ENCODE measurements around the gene MKS1.
A peak's percentile ranks its signal among the peaks of the same experiment; 100 is the strongest.

Gene MKS1

DNA sequence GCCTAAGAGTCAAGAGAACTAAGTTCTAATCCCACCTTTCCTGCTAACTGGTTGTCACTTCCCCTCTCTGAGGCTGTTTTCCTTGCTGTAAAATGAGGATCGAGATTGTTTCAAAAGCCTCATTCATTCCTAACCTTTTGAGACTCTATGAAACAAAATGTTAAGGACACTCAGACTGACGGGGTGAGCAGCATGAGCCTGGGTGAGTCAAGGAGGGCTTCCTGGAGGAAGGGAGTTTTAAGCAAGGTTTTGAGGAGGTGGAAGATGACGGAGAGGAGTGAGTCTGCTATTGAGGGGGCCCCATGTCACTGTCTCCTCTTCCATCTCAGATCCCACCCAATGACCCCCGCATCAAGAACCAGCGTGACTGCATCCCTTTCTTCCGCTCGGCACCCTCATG is 22.4 kb downstream of the MKS1 start:
- DNase-seq: no peak

DNA sequence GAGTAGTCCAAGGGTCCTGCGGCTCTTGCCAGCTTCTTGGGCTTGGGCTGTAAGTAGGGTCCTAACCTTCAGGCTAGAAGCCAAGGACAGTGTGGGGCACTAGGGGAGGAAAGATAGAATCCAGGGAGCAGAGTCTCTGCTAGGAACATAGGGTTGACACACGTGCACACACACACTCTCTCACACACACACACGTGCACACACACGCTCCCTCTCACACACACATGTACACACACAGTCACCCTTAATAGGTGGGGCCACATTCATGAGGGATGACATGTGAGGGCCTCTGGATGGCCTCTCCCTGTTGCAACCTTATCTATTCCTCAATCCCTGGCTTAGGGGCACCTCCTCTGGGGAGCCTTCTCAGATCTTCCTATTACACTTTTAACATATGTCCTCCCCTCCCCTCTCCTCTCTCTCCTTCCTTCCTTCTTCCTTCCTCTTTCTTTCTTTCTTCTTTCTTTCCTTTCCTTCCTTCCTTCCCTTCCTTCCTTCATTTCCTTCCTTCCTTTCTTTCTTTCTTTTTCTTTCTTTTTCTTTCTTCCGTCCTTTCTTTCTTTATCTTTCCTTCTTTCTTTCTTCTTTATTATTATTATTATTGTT is 23.4 kb downstream of the MKS1 start:
- no peak for DNase-seq

DNA sequence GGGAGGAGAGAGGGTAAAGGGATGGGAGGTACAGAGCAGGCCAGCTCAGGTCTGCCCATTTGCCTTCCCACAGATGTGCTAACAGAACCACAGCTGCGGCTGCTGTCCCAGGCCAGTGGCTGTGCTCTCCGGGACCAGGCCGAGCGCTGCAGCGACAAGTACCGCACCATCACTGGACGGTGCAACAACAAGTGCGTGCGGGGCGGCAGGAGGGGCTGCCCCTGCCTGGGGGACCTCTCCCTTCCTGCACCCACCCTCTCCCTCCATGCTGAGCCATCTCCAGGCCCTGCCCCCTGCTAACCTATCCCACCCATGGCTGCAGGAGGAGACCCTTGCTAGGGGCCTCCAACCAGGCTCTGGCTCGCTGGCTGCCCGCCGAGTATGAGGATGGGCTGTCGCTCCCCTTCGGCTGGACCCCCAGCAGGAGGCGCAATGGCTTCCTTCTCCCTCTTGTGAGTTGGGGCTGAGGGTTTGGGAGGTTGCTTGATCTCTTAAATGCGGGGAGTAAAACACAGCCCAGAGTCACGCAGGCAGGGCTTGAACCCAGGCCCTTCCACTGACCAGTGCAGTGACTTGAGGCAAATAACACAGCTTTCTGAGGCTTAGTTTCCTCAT is 25.3 kb downstream of the MKS1 start:
- no peak for DNase-seq

DNA sequence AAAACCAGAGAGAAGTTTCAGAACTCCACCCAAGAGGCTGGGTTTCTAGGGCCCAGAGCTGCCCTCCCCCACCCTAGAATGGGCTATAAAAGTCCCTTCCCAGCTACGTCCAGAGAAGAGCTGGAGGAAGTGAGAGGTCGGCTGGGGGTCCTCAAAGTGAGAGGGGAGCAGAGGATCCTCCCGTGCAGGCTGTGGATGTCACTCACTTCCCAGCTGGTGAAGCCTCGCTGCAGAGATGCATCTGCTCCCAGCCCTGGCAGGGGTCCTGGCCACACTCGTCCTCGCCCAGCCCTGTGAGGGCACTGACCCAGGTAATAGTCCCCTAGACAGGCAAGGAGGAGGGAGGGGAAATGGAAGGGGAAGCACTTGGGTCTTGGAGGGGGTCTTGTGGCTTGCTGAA is 26.4 kb downstream of the MKS1 start, which contains the start of gene EPX:
TSS of gene EPX (plus strand) at position 115 of the 400 bp plus-strand sequence. CDS start at position 236, 121 bp downstream.
- DNase-seq: no peak

DNA sequence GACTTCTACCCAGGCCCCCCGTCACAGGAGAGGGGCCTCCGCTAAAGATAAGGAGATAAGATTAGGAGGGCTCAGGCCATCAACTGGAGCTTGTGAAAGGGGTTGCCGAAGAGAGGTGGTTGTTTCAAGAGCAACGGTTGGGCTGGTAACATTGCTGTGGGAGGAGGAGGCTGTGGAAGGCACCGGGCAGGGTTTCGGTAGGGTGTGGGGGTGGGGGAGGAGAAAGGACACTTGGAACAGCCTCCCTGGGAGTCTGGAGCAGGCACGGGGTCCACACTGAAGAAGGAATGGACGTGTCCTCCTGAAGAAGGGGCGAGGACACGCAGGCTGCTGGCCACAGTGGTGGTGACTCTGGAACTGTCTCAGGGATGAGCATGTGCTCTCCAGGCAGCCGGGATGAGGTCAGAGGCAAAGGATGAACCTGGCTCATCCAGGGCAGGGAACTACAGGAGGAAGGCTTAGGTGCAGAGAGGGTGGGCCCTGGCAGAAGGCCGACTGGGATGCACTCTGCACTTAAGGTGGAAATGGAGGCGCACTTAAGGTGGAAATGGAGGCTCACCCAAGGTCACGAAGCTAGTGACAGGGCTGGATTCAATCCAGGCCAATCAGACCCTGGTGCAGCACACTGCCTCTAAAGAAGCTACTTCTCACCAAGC is 27.7 kb downstream of the MKS1 start:
- DNase-seq: no peak

DNA sequence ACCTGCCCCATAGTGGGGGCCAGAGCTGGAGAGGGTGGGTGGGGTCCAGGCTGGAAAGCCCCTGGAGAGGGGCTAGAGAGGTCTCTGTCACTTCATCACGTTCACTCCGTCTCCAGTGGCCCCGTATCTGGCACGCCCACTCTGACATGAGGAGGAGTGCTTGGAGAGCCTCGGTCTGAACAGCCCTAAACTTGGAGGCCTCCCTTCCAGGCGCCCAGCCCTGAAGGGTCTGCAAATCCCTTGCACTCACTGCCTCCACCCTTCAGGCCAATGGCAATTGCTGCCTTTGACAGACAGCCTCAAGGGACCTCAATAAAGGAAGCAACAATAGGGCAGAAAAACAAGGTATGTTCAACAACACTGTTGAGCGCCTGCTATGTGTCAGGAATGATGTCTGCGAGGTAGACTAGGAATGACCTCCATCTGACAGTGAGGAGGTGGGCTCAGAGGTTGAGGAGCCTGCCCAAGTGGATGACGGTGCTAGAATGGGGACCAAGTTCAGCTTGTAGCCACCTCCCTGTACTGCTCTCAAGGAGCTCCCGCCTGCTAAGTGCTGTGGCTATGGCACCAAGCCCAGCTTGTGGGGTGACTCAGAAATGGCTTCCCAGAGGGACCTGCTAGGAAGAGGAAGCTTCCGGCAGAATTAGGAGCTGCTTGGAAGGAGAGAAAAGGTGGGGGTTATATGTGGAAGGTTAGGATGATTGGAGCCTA is 29.5 kb downstream of the MKS1 start:
- peak; percentile 75 for DNase-seq

DNA sequence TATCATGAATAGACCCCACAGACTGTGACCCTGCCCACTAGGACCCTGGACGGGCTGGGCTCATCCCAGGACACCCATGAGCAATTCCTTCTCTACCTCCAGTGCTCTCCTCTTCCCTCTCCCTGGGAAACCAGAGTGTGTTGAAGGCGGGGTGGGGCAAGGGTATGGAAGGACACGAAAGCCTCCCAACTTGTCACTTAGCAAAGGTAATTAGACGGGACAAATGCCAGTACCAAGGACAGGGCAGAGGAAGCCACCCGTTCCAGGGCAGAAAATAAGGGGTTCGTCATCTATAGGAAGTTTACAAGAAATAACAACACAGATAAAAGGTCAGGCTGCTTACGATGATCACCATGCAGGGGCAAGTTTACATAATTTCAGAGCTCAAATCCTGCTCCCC is 31.4 kb downstream of the MKS1 start:
- no peak for DNase-seq

DNA sequence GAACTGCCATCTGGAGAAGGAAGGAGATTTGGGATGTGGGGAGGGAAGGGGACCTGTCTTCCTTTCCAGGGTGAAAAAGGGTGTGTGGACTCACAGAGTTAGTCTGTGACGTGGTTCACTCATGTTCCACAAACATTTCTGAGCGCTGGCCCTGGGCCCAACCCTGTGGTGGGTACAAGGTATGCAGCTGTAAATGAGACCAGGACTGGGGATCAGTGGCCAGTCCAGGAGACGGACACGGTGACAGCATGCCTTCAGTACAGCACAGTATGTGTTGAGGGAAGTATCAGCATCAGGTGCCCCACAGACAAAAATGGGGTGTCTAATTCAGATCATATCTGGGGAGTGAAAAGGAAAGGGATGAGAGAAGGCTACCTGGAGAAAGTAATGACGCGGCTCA is 32.0 kb downstream of the MKS1 start:
- no peak for DNase-seq

DNA sequence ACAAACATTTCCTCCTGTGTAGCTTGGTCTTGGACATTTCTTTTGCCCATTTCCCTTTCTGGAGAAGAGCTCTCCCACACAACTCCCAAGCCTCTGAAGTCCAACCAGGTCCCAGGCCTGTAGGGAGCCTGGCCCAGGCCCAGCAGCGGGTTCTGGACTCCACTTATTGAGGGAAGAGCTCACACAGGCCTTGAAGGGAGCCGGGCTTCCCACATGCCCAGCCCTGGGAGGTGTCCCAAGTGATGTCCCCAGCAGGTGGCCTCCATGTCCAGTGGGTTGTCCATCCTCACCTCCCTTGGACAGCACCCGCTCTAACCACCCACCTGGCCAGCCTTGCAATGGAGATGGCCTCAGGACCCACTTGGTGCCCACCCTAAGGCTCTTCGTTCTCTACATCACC is 32.5 kb downstream of the MKS1 start:
- no peak for DNase-seq

DNA sequence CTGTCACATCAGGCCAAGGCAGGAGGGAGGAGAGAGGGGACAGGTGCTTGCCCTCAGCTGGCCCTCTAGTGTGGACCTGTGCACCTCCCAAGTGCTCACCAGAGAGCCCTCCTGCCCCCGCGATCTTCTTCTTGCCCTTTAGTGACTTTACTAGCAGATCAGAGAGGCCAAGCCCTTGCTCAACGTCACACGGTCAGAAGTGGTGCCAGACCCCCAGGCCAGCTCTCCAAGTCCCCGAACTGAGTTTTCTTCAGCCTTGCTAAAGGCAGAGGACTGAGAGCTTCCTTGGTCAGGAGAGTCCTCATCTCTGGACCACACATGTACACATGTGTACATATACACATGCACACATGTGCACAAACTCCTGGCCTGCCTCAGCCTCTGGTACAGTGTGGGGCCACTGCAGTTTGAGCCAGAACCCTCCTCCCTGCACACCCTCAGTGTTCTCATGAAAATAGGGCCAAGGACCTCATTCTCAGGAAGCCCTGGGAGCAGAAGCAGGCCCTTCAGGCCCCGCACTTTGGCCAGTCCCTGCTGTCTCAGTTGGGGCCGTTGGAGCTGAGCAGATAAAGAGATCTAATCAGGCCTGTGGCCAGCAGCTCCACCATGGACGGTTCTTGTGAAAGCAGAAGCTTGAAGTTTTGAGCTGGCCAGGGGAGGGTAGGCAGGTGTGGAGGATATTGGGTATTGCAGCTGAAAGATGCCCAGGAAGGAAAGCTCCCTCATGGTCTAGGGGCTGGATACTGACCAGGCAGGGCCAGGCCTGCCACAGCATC is 33.9 kb downstream of the MKS1 start:
- DNase-seq: no peak

DNA sequence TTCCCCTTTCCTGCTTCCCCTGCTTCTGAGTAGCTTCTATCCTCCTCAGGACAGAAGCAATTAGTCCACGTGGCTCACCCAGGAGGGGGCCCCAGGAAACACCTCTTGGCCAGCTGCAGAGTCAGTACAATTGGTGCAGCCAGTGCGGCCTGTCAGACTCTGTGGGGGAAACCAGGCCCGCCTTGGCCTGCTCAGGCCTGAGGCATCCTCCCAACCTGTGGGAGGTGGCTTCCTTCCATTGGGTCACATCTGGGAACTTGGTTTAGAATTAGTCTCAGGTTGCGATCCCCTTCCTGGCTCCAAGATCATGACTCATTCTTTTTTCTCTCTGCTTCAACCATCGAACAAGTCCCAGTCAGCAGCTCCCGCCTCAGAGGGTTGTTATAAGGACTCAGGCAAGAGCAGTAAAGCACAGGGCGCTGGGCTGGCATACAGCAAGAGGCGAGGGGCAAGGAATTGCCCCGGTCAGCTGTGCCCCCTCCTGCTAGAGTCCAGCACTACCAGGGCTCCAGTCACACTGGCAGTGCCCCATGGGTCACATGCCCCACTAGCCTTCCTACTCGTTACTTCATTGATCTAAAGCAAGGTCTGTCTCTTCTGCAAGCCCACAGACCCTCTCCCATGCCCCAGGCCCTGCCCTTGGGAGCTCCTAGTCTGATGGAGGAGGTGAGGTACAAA is 34.6 kb downstream of the MKS1 start:
- peak; percentile 58 for DNase-seq

DNA sequence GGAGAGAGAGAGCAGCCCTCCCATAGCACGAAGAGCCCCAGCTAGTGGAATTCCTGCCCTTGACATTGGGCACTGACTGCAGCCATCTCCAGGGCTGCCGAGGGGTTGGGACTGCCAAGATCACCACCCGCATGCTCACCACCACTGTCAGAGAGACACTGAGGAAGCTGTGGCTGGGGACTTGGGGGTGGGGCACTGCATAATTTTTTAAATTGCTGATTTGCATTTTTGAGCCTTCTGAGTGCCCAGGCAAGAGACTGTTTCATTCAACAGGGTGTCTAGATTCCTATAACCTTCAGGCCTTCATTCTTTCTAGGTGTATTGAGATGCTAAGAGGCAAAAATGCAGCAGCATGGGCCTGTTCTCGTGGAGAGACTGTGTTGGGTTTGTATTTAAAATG is 35.5 kb downstream of the MKS1 start:
- no peak for DNase-seq

DNA sequence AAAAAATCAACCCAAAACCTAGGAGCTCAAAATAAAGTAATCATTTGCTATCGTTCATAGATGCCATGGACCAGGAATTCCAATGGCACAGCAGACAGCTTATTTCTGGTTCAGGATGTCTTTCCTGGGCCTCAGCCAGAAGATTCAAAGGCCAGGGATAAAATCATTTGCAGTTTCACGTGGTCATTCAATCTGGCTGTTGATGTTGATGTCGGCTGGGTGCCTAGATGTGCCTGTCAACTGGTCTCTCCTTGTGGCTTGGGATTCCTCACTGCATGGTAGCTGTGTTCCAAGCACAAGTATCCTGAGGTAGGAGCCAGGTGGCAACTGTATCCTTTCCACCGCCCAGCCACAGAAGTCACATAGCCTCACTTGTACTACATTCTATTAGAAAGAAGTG is 37.3 kb downstream of the MKS1 start:
- DNase-seq: no peak

DNA sequence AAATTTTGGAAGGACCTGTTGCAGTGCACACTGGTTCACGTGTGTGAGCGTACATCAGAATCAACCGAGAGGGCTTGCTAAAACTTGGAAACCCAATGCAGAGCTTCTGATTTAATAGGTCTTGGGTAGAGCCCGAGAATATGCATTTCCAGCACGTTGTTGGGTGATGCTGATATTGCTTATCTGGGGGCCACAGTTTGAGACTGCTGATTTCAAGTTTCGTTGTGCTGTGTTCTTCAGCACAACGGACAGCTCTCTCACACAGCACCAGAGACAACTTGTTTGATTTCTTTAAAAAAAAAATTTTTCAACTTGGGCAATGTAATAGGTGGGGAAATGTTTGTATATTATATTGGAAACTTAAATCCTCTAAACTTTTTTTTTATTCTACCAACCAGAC is 42.9 kb downstream of the MKS1 start:
- no peak for DNase-seq

DNA sequence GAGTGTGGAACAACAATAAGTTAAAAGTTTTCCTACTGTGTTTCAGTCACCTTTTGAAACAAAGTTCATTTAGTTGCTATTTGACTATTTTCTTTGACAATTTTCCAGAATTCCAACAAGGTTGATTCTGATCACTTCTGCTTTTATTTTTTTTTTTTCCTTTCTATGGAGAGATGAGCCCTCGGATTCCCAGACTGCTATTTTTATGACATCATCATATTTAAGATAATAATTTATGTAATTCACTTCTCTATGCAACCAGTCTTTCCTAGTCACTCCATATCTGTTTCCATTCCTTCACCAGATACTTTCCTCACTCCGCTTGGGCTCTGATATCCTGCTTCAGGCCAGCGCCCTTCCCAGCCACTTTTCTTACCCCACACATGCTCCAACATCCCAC is 44.2 kb downstream of the MKS1 start:
- no peak for DNase-seq

DNA sequence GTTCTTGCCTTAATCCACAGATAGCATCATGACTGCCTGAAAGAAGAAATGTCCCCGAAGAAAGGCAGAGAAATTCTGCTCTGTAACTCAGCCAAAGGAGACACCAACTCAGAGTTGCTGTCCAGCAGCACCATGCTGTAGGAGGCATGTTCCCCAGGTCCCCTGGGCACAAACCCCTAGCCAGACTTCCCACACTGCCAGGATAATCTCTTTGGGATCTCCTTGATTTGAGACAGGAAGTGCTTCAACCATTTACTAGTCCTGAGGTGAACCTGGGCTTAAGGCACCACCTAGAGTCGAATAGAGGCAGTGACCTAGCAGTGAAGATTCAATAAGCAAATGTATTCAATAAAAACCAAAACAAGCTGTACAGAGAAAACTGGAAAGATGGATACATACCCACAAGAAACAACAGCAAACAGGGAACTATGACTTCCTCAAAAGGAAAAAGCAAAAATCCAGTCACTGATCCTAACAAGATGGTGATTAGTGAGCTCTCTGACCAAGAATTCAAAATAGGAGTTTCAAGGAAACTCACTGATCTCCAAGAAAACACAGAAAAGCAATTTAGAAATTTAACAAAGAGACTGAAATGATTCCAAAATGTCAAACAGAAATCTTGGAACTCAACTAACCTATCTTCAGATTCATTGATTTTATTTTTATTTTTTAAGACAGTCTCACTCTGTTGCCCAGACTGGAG is 46.5 kb downstream of the MKS1 start:
- DNase-seq: peak; percentile 48

DNA sequence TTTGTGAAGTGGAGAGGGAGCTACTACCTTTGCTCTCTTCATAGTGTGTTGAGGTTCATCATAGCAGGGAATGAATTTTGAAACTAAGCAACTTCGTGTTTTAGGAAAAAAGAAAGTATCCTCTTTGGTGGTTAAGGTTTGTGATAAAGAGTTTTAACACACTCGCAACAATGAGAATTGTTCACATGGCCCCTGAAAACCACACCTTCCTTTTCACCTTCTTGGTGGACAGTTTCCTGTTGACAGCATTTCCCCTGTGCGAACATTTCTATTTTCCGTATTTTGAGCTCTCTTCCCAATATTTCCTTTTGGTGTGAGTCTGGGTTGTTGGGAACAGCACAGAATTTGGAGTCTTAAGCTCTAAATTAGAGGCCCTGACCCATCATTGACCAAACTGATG is 48.4 kb downstream of the MKS1 start:
- no peak for DNase-seq

DNA sequence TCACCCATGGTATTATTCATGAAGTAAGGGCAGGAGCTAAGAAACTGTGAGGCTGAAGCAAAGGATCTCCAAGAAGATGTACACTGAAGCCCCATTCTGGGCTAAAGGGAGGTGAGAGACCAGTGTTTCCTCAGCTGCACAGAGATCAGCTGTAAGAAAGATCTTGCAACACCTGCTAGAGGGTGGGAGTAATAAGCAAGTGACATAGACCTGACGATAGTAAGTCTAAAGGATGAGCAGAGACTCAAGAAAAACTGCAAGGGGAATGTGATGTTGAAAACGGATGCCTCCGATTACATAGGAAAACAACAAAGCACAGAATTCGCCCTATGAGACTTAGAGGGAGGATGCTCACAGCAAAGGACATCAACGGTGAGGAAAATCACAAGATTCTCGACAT is 52.4 kb downstream of the MKS1 start, which contains the start of gene OR4D2:
TSS of gene OR4D2 (plus strand) at position 301 of the 400 bp plus-strand sequence. CDS start 2,674 bp downstream, outside the sequence.
- no peak for DNase-seq

DNA sequence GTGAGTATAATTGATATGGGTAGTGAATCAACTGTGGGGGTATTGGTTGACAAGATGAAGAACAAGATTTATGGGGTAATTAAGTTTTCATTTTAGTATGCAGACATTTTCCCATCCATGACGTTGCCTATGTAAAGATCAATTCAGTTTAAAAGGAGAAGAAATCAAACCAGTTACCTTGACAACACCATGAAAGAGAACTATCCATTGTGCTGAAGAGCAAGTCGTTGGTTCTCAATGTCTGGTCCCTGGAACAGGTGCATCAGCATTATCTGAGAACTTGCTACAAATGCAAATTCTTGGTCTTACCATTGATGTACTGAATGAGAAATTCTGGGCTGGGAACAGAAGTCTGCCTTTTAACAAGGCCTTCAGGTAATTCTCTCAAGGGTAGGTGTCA is 53.1 kb downstream of the MKS1 start:
- no peak for DNase-seq

DNA sequence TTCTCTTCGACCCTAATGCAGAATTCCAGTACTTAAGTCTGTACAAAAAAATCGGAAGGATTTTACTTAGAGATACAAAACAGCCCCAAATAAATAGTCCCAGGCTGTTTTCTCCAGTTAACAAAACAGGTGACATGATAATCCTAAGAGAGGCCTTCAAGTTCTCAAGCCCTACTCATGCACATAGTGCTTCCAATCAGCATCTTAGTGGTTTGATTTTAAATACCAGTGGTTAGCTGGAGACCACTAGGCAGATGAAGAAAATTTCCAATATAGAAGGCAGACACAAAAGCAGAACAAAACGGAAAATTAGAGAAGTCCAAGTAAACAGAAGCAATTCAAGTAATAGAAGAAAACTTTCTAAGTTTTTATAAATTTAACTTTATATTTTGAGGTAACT is 57.5 kb downstream of the MKS1 start:
- DNase-seq: no peak

DNA sequence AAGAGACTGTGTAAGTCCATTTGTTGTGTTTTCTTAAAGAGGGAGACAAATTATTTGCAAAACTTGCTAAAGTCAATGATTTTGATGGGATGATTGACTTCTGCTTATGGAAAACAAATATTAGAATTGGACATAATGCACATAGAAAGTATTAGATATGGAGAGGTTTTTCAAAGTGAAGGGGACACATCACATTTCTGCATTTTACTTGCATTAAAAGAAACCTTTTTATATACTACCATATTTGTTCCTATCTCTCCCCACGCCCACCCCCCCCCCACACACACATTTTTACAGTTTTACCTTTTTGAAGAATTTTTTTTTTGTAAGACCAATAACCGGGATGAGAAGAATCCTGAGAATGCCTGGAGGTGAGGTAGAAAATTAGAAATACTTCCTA is 60.9 kb downstream of the MKS1 start:
- DNase-seq: no peak

Data from HCEC 1CT (cell line).